Stimulated activated naive B cell treated with anti-CD40 and anti-IgM and Interleukin-4, amounts not matched to agents 10 μg/mL and 1 μg/mL and 100 μg/mL, for 72 hours (primary cell): Measurements from ENCODE around the gene FMO2.
"Not testable (repeated sequence)": the region's sequence is repeated elsewhere in the genome, so short reads cannot be mapped to it uniquely, and the experiment has no call there.

Experiments
- ATAC-seq, 2 donors: fragments of 150-1000 bp; cut with Tn5 transposase; replicated peaks; 2 replicates each; pipeline ENCODE4 v1.10.0; 2021; ENCODE audit warnings: moderate library complexity in 1 of 2
- DNase-seq: peaks from one replicate; pipeline ENCODE4 v3.0.0; 2021
- H3K27ac Mint-ChIP-seq: one replicate; pipeline ENCODE4 v1.8.0; 2022; ENCODE audit warnings: mild to moderate bottlenecking, mixed read lengths
- H3K27me3 Mint-ChIP-seq, 2 donors: one replicate each; pipeline ENCODE4 v1.8.0; 2022; ENCODE audit warnings: mixed read lengths in 2 of 2
- H3K36me3 Mint-ChIP-seq, 2 donors: one replicate each; pipeline ENCODE4 v1.8.0; 2022; ENCODE audit warnings: mixed read lengths in 2 of 2, mild to moderate bottlenecking in 1 of 2
- H3K4me1 Mint-ChIP-seq, 2 donors: one replicate each; pipeline ENCODE4 v1.8.0; 2022; ENCODE audit warnings: mixed read lengths in 2 of 2, mild to moderate bottlenecking in 1 of 2
- H3K4me3 Mint-ChIP-seq, 2 donors: one replicate each; pipeline ENCODE4 v1.8.0; 2022; ENCODE audit warnings: mild to moderate bottlenecking in 2 of 2, mixed read lengths in 2 of 2, moderate library complexity in 1 of 2
- H3K9me3 Mint-ChIP-seq, 2 donors: one replicate each; pipeline ENCODE4 v1.8.0; 2022; ENCODE audit warnings: mixed read lengths in 2 of 2, mild to moderate bottlenecking in 1 of 2

FMO2 gene

DNA sequence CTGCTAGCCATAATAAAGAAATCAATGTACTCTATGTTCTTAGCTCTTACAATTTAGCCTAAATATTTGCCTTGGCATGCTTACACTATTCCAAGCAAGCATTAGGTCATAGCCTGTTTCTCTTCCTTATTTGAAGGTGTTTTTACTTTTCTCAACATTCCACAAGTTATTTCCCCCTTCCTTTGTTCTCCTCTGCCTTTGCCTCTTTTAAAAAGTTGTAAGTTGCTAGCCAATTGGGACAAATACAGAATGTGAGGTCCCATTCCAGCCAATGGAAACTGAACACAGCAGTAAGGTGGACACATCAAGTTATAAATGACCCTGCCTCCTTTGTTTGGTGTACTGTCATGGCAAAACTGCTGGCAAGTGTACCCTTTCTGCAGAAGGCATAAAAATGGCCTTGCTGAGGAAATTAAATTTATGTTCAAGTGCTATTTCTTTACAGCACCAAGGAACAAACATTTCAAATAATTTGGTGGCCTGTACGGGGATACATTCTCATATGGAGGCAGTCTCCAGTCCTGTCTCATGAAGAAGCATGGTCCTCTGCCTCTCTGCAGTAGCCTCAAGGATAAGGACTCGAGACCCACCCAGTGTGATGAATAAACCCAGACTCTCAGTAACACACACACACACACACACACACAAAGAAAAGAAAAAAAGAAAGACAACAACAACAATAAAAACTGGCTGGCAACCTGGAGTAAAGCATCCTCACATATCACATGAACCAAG lies 34.4 kb downstream of the FMO2 start:
- H3K27ac Mint-ChIP-seq, result no peak overlapping the region
- H3K36me3 Mint-ChIP-seq, result no peaks in the 10 kb centered on the region
- peaks cover 0 to 11% of the 10 kb centered on the region in 2 donors for H3K4me1 Mint-ChIP-seq
- H3K9me3 Mint-ChIP-seq, result no peaks in the 10 kb centered on the region
- H3K27me3 Mint-ChIP-seq, result peaks cover 0 to 6% of the 10 kb centered on the region in 2 donors
- DNase-seq (no peak), ATAC-seq (no peak)
- no peak overlapping the region for H3K4me3 Mint-ChIP-seq

GRCh38 chr1:171220081-171220420 lies 35.0 kb downstream of the FMO2 start:
- DNase-seq (no peak), ATAC-seq (no peak)
- H3K36me3 Mint-ChIP-seq, result no peaks in the 10 kb centered on the region
- no peak overlapping the region for H3K4me3 Mint-ChIP-seq
- H3K27ac Mint-ChIP-seq, result no peak overlapping the region
- peaks cover 0 to 11% of the 10 kb centered on the region in 2 donors for H3K4me1 Mint-ChIP-seq
- no peaks in the 10 kb centered on the region for H3K9me3 Mint-ChIP-seq
- peaks cover 0 to 6% of the 10 kb centered on the region in 2 donors for H3K27me3 Mint-ChIP-seq

DNA sequence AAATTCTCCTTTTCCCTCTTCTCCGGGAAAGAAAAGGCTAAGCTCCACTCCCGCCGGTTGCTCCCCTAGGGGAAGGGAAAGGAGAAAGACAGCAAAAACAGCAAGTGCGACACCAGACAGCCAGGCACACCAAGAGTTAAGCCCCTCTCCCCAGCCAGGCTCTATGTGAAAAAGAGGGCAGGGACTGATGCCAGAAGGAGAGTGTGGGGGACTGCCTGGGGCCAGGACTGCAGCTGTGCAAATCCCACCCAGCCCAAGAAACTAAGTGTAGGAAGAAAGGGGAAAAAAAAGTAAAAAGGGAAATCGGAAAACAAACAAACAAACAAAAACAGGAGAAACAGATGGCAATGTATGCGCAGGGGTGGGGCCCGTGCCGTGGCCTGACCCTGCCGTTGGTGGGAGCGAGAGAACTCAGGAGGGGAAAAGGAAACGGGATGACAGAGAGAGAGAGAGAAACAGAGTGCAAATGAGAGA lies 35.5 kb downstream of the FMO2 start:
- peaks cover 0 to 6% of the 10 kb centered on the region in 2 donors for H3K27me3 Mint-ChIP-seq
- no peak overlapping the region for H3K4me3 Mint-ChIP-seq
- DNase-seq (no peak), ATAC-seq (no peak)
- H3K4me1 Mint-ChIP-seq, result peaks cover 0 to 11% of the 10 kb centered on the region in 2 donors
- H3K27ac Mint-ChIP-seq, result no peak overlapping the region
- H3K9me3 Mint-ChIP-seq, result no peaks in the 10 kb centered on the region
- no peaks in the 10 kb centered on the region for H3K36me3 Mint-ChIP-seq

GRCh38 chr1:171221665-171222591 lies 36.8 kb downstream of the FMO2 start:
- peaks cover 0 to 6% of the 10 kb centered on the region in 2 donors for H3K27me3 Mint-ChIP-seq
- no peak for ATAC-seq
- no peak for DNase-seq
- no peak overlapping the region for H3K4me3 Mint-ChIP-seq
- no peaks in the 10 kb centered on the region for H3K36me3 Mint-ChIP-seq
- no peaks in the 10 kb centered on the region for H3K9me3 Mint-ChIP-seq
- H3K27ac Mint-ChIP-seq, result no peak overlapping the region
- H3K4me1 Mint-ChIP-seq, result peaks cover 0 to 11% of the 10 kb centered on the region in 2 donors

DNA sequence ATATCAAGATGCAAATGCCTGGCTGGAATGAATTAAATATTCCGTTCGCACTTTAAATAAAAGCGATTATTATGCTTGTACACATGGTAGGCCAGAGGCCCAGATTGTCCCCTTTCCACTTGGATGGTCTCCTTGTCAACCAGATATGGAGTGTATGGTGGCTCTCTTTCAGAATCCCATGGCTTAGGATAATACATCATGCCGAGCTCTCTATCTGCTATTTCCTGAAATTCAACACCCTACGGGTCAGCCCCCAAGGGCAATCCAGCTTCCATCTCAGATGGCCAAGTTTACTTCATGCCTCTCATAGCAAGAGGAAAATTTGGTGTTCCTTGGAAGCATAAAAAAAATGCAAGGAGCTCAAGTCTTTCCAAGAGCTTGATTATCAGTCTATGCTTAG lies 37.8 kb downstream of the FMO2 start:
- Mint-ChIP-seq H3K4me1 (peaks cover 0 to 11% of the 10 kb centered on the region in 2 donors), H3K4me3 (no peak overlapping the region), H3K27ac (no peak overlapping the region), H3K36me3 (no peaks in the 10 kb centered on the region), H3K27me3 (peaks cover 0 to 3% of the 10 kb centered on the region in 2 donors), H3K9me3 (no peaks in the 10 kb centered on the region)
- DNase-seq (no peak), ATAC-seq (no peak)

GRCh38 chr1:171224257-171224656 lies 39.2 kb downstream of the FMO2 start:
- H3K9me3 Mint-ChIP-seq, H3K27me3 Mint-ChIP-seq, H3K4me3 Mint-ChIP-seq, H3K36me3 Mint-ChIP-seq, ATAC-seq, H3K27ac Mint-ChIP-seq, DNase-seq: not testable (repeated sequence)
- peaks cover 0 to 11% of the 10 kb centered on the region in 2 donors for H3K4me1 Mint-ChIP-seq

GRCh38 chr1:171226747-171227370 lies 41.8 kb downstream of the FMO2 start:
- peaks cover 0 to 3% of the 10 kb centered on the region in 2 donors for H3K4me1 Mint-ChIP-seq
- no peak overlapping the region for H3K27ac Mint-ChIP-seq
- ATAC-seq (peak; percentile 84 to 88), DNase-seq (no peak)
- no peak overlapping the region for H3K4me3 Mint-ChIP-seq
- no peaks in the 10 kb centered on the region for H3K9me3 Mint-ChIP-seq
- H3K36me3 Mint-ChIP-seq, result no peaks in the 10 kb centered on the region
- H3K27me3 Mint-ChIP-seq, result no peaks in the 10 kb centered on the region

DNA sequence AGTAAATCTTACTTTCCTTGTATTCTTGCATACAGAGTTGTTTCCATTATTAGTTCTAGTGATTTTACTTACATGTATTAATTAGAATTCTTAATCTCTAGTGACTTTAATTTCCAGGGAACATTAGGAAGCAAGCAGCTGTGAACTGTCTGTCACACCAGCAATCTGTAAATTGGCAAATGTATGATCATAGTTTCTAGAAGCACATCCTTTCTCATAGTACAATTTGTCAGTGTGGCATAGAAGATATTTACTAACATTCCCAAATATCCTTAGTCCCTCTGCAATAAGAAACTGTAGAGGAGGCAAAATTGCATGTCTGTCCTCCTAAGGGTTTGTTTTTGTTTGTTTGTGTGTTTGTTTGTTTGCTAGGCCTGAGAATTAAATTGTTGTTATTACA lies 46.2 kb downstream of the FMO2 start:
- Mint-ChIP-seq H3K4me3 (no peak overlapping the region), H3K9me3 (peaks cover 0 to 3% of the 10 kb centered on the region in 2 donors), H3K27ac (no peak overlapping the region), H3K27me3 (peaks cover 0 to 4% of the 10 kb centered on the region in 2 donors), H3K36me3 (no peaks in the 10 kb centered on the region), H3K4me1 (no peaks in the 10 kb centered on the region)
- ATAC-seq, result no peak
- DNase-seq, result no peak

GRCh38 chr1:171233183-171233582 lies 48.1 kb downstream of the FMO2 start:
- Mint-ChIP-seq H3K4me1 (no peaks in the 10 kb centered on the region), H3K9me3 (peaks cover under 1 to 3% of the 10 kb centered on the region in 2 donors), H3K27me3 (peaks cover 9 to 12% of the 10 kb centered on the region in 2 donors), H3K4me3 (no peak overlapping the region), H3K27ac (no peak overlapping the region), H3K36me3 (peaks cover under 1 to 3% of the 10 kb centered on the region in 2 donors)
- ATAC-seq (peak in 1 of 2 donors; percentile 41), DNase-seq (no peak)

DNA sequence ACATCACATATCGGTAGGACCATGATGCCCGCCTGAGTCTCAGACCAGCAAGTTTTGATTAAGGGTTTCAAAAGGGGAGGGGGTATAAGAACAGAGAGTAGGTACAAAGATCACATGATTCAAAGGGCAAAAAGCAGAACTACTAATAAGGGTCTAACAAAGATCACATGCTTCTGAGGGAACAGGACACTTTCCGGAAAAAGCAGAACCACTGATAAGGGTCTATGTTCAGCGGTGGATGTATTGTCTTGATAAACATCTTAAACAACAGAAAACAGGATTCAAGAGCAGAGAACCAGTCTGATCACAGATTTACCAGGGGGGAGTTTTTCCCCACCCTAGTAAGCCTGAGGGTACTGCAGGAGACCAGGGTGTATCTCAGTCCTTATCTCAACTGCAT lies 51.1 kb downstream of the FMO2 start:
- H3K27ac Mint-ChIP-seq, H3K4me1 Mint-ChIP-seq, H3K4me3 Mint-ChIP-seq, DNase-seq, ATAC-seq: not testable (repeated sequence)
- peaks cover 11 to 16% of the 10 kb centered on the region in 2 donors for H3K36me3 Mint-ChIP-seq
- H3K9me3 Mint-ChIP-seq, result peaks cover 14 to 16% of the 10 kb centered on the region in 2 donors
- peaks cover 31 to 32% of the 10 kb centered on the region in 2 donors for H3K27me3 Mint-ChIP-seq

DNA sequence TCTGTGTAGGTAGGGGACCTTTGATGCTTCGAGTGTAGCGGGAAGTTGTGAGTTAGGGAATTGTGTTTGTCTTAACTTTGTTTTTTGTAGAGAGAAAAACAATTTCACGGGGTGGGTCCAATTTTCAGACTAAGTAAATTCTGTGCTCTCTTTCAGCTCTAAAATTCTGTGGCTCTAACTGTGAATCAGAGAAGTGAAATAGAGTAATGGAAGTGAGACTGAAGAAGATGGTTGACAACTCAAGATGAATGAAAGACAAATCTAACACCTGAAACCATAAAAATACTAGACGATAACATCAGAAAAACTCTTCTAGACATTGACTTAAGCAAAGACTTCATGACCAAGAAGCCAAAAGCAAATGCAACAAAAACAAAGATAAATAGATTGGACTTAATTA lies 58.8 kb downstream of the FMO2 start:
- Mint-ChIP-seq H3K9me3 (peaks cover 10 to 11% of the 10 kb centered on the region in 2 donors), H3K4me1 (no peaks in the 10 kb centered on the region), H3K36me3 (peaks cover 3 to 7% of the 10 kb centered on the region in 2 donors), H3K27me3 (peaks cover 16% of the 10 kb centered on the region in 2 donors), H3K4me3 (no peak overlapping the region), H3K27ac (no peak overlapping the region)
- DNase-seq (no peak), ATAC-seq (no peak)

GRCh38 chr1:171245458-171246064 lies 60.5 kb downstream of the FMO2 start:
- Mint-ChIP-seq H3K27ac (no peak overlapping the region), H3K4me1 (no peaks in the 10 kb centered on the region), H3K27me3 (peaks cover under 1 to 4% of the 10 kb centered on the region in 2 donors), H3K9me3 (no peaks in the 10 kb centered on the region), H3K36me3 (no peaks in the 10 kb centered on the region), H3K4me3 (no peak overlapping the region)
- ATAC-seq (peak; percentile 76 to 79), DNase-seq (no peak)

- Mint-ChIP-seq H3K27ac (no peak overlapping the region), H3K27me3 (peaks cover 0 to 8% of the 10 kb centered on the region in 2 donors), H3K9me3 (no peaks in the 10 kb centered on the region), H3K36me3 (no peaks in the 10 kb centered on the region), H3K4me3 (no peak overlapping the region), H3K4me1 (peaks cover 8 to 15% of the 10 kb centered on the region in 2 donors)
- ATAC-seq (no peak), DNase-seq (no peak)
Observed at GRCh38 chr1:171247501-171247900, 62.4 kb downstream of the FMO2 start.

GRCh38 chr1:171248302-171248701 lies 63.2 kb downstream of the FMO2 start, which contains the start of gene FMO1:
FMO1 (plus strand) TSS chr1:171248494; CDS start chr1:171258088, 9,594 bp downstream.
- no peaks in the 10 kb centered on the region for H3K36me3 Mint-ChIP-seq
- ATAC-seq (no peak), DNase-seq (no peak)
- peaks cover 0 to 4% of the 10 kb centered on the region in 2 donors for H3K27me3 Mint-ChIP-seq
- H3K4me3 Mint-ChIP-seq, result no peak within 1 kb of the TSS
- H3K27ac Mint-ChIP-seq, result no peak within 1 kb of the TSS
- no peaks in the 10 kb centered on the region for H3K9me3 Mint-ChIP-seq
- H3K4me1 Mint-ChIP-seq, result peaks cover 8 to 21% of the 10 kb centered on the region in 2 donors
